ENCODE measurements around the gene SKI.

Gene SKI

GRCh38 chr1:2275796-2276536 is 47.8 kb downstream of the SKI start:
- DNase-seq (ENCODE audit: low read depth) = no peak

GRCh38 chr1:2276803-2277580 is 48.9 kb downstream of the SKI start:
- no peak for DNase-seq (ENCODE audit: low read depth)

DNA sequence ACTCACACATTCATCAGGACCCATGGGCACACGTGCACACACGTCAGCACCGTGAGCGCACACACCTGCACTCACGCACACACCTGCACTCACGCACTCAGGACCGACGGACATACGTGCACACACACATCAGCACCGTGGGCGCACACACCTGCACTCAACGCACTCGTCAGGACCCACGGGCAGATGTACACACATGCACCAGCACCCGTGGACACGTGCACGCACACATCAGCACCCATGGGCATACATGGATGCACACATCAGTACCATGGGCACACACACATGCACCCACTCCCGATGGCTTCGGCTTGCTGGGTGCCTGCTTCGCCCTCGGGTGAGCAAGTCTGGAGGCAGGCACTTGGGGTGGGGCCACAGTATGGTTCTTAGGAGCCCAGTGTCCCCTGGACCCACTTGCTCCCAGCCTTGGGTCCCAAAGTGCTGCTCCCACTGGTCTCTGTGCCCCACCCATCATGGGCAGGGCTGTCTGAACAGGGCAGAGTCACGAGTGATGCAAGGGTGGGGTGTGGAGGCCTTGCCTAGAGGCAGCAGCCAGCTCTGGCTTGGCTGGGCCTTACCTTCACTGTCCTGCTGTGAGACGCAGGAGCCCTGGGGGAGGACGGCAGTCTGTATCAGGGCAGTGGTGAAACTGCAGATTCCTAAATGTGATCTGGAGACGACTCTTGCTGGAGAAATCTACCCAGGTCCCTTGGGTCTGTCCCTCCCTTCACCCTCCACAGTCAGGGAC is 49.8 kb downstream of the SKI start:
- no peak for DNase-seq (ENCODE audit: low read depth)

GRCh38 chr1:2278591-2279209 is 50.6 kb downstream of the SKI start:
- DNase-seq (ENCODE audit: low read depth) = no peak

GRCh38 chr1:2279210-2279639 is 51.1 kb downstream of the SKI start:
- no peak for DNase-seq (ENCODE audit: low read depth)

GRCh38 chr1:2279817-2280216 is 51.7 kb downstream of the SKI start:
- DNase-seq (ENCODE audit: low read depth) = no peak

GRCh38 chr1:2282556-2283270 is 54.6 kb downstream of the SKI start:
- DNase-seq (ENCODE audit: low read depth) = no peak

- DNase-seq (ENCODE audit: low read depth) = no peak
Measured at GRCh38 chr1:2283371-2283990, 55.4 kb downstream of the SKI start.

DNA sequence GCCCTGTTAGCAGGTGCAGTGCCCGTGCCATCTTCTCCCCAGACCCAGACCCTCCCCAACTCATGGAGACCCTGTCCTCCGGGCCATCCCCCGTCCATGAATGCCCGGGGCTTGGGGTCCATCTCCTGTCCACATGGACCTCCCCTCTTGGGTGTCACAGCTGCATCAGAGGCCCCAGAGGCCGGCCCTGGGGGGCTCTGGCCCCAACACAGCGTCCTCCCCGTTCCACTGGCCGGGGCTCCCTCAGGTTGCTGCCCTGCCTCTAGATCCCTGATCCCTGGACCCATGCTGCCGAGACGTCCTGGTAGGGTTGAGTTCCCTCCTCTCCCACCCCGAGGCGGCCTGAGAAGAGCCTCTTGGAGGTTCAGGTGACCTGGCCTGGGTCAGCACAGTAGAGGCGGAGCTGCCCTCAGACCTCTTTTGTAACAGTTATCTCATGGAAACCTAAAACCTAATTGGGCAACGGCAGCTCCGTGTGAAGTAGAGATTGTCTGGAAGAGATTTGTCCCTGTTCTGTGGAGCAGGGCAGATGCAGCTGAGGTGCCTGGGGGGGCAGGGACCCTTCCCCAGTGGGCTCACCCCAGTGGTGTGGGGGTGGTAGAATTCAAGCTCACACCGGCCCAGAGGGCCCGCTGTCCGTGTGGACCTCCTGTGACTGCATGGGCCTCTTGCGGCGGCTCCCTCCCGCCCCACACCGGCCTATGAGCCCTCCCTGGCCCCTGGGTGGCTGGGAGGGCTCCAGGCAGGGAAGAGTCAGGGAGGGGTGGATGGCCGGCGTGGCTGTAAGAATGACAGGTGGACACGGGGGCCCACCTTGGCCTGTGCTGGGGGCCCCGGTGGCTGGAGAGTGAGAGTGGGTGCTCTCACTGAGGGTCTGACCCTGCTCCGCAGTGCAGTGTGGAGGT is 56.1 kb downstream of the SKI start:
- DNase-seq (ENCODE audit: low read depth) = no peak

GRCh38 chr1:2284932-2285331 is 56.8 kb downstream of the SKI start:
- no peak for DNase-seq (ENCODE audit: low read depth)

DNA sequence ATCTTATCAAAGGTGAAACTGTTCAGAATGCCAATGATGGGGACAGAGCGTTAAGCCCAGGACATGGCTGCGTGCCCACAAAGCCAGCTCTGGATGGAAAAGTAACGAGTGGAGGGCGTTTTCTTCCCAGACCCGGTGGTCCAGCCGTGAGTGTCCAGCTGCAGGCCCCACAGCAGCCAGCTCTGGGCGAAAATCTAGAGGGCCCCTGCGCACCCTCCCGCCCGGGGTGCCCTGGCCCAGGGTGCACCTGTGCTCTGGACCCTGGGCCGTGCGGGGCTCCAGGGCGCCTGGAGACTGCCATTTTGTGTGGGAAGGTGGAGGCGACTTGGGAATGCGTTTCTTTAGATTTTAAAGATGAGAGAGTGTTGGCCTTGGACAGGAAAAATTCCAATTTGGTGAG is 58.8 kb downstream of the SKI start:
- DNase-seq (ENCODE audit: low read depth) = no peak

DNA sequence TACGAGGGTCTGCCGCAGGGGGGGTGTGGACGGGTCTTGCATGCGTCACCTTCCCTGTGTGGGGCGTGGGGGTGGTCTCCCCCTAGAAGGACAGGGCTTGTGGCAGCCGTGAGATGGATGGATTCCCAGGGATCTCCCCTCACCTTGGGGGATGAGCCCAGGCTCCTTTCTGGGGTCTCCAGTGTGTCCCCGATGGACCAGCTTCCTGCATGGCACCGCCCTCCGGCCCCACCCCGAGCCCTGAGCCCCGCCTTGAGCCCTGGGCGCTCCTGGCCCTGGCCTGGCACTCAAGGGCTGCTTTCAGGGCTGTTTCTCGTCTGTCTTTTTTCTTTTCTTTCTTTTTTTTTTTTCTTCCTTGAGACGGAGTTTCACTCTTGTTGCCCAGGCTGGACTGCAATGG is 59.5 kb downstream of the SKI start:
- DNase-seq (ENCODE audit: low read depth) = no peak

DNA sequence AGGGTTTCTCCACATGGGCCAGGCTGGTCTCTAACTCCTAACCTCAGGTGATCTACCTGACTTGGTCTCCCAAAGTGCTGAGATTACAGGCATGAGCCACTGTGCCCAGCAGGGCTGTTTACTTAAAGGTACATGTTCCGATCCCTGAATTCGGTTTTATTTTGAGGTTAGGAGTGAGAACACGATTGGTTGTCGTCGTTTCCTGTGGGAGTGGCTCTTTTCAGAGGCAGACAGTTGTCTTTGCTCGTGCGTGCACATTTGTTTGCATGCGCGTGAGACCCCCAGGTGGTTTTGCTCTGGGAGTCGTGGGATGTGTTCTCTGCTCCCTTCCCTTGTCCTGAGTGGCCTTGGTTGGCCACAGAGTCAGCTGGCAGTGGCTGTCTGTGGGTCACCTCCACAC is 60.2 kb downstream of the SKI start:
- no peak for DNase-seq (ENCODE audit: low read depth)

DNA sequence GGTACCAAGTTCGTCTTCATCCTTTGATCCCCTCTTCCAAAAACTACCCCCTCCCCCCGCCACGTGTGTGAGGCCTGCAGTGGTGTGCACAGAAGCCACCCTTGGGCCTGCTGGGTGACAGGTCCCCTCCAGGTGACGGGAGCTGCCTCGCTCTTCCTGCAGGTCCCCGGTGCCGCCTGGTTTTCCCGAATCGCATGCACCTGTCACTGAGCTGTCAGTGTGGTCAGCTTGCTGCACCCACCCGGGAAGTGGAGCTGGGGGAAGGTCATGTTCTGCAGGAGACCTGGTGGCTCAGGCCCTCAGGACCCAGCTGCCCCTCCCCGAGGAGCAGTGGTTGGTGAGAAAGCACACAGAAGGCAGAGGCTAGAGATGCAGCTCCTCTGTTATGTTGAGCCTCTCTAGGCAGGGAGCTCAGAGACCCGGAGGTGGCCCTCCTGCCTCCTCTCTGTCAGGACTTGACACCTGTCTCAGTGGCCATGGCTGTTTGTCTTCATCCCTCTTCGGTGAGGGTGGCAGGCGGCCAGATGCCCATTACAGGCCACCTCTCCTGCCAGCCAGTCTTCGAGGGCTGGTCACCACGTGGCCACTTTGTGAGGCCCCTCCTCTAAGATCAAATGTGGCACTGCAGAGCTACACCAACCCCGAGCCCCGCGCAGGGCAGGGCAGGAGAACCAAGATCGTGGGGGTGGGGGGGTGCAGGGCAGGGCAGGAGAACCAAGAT is 60.9 kb downstream of the SKI start:
- no peak for DNase-seq (ENCODE audit: low read depth)

GRCh38 chr1:2289607-2290006 is 61.5 kb downstream of the SKI start:
- no peak for DNase-seq (ENCODE audit: low read depth)

GRCh38 chr1:2290171-2290578 is 62.1 kb downstream of the SKI start:
- DNase-seq (ENCODE audit: low read depth) = no peak

GRCh38 chr1:2290595-2291510 is 62.7 kb downstream of the SKI start:
- DNase-seq (ENCODE audit: low read depth) = peak; percentile 73

GRCh38 chr1:2291577-2291976 is 63.5 kb downstream of the SKI start:
- no peak for DNase-seq (ENCODE audit: low read depth)

All from activated T-helper 9 cell treated with anti-CD3 and anti-CD28 coated beads, Interleukin-2, amount 50 U/mL, for 16 hours (primary cell).